GM19035 (cell line): Measurements from ENCODE around the gene SLC25A17.
"Not testable (repeated sequence)": the region's sequence is repeated elsewhere in the genome, so short reads cannot be mapped to it uniquely, and the experiment has no call there.

Source experiments
- ATAC-seq: cut with Tn5 transposase; IDR thresholded peaks from one replicate; pipeline ENCODE4 v1.9.1; 2021; ENCODE audit not compliant: unreplicated experiment

SLC25A17 gene

GRCh38 chr22:40819599-40820140, 524 bp upstream of the SLC25A17 start:
- ATAC-seq: no peak

GRCh38 chr22:40818192-40818746, 877 bp downstream of the SLC25A17 start:
- no peak for ATAC-seq

- ATAC-seq: no peak
Measured at GRCh38 chr22:40817737-40818136, 1.4 kb downstream of the SLC25A17 start.

- ATAC-seq: no peak
Measured at GRCh38 chr22:40813912-40814315, 5.2 kb downstream of the SLC25A17 start.

- ATAC-seq: no peak
Measured at GRCh38 chr22:40808018-40808841, 10.9 kb downstream of the SLC25A17 start.

GRCh38 chr22:40806711-40807110, 12.4 kb downstream of the SLC25A17 start:
- no peak for ATAC-seq

GRCh38 chr22:40805699-40806203, 13.4 kb downstream of the SLC25A17 start:
- no peak for ATAC-seq

GRCh38 chr22:40805239-40805638, 13.9 kb downstream of the SLC25A17 start:
- ATAC-seq: no peak

- ATAC-seq: no peak
Measured at GRCh38 chr22:40803321-40803720, 15.8 kb downstream of the SLC25A17 start.

GRCh38 chr22:40799008-40799407, 20.1 kb downstream of the SLC25A17 start:
- no peak for ATAC-seq

GRCh38 chr22:40797427-40797826, 21.7 kb downstream of the SLC25A17 start:
- ATAC-seq: no peak

GRCh38 chr22:40792451-40792850, 26.7 kb downstream of the SLC25A17 start:
- no peak for ATAC-seq

GRCh38 chr22:40791241-40791640, 27.9 kb downstream of the SLC25A17 start:
- no peak for ATAC-seq

GRCh38 chr22:40789131-40789530, 30.0 kb downstream of the SLC25A17 start:
- ATAC-seq: no peak

GRCh38 chr22:40782521-40782920, 36.6 kb downstream of the SLC25A17 start:
- no peak for ATAC-seq

- ATAC-seq: not testable (repeated sequence)
Measured at GRCh38 chr22:40781749-40782148, 37.4 kb downstream of the SLC25A17 start.

GRCh38 chr22:40769761-40770160, 49.4 kb downstream of the SLC25A17 start:
- ATAC-seq: no peak

GRCh38 chr22:40768206-40768605, 50.9 kb downstream of the SLC25A17 start:
- no peak for ATAC-seq

GRCh38 chr22:40766956-40767355, 52.2 kb downstream of the SLC25A17 start:
- ATAC-seq: no peak

GRCh38 chr22:40764763-40765441, 54.2 kb downstream of the SLC25A17 start:
- no peak for ATAC-seq

- ATAC-seq: no peak
Measured at GRCh38 chr22:40759294-40759840, 59.8 kb downstream of the SLC25A17 start.
